A673 (cell line): ENCODE data around the gene INAFM2.

Experiments
- EZH2 ChIP-seq: fragments of 200-600 bp; sonication (generic); IDR thresholded peaks from 2 replicates; pipeline ENCODE4 v1.6.1; 2017; ENCODE audit warnings: borderline replicate concordance, low read depth, mild to moderate bottlenecking, mixed read lengths, antibody characterized with exemption, low read length; ENCODE audit not compliant: poor library complexity, severe bottlenecking
- TF ChIP-seq, protein P1 (sequence below): fragments of 300-800, 200-600 bp; sonication (generic); conservative IDR thresholded peaks from 2 replicates; pipeline ENCODE4 v1.5.1; 2017; ENCODE audit warnings: low read depth, mild to moderate bottlenecking, antibody characterized with exemption, low read length, moderate library complexity, mixed read lengths

- TF ChIP-seq, protein P1, sequence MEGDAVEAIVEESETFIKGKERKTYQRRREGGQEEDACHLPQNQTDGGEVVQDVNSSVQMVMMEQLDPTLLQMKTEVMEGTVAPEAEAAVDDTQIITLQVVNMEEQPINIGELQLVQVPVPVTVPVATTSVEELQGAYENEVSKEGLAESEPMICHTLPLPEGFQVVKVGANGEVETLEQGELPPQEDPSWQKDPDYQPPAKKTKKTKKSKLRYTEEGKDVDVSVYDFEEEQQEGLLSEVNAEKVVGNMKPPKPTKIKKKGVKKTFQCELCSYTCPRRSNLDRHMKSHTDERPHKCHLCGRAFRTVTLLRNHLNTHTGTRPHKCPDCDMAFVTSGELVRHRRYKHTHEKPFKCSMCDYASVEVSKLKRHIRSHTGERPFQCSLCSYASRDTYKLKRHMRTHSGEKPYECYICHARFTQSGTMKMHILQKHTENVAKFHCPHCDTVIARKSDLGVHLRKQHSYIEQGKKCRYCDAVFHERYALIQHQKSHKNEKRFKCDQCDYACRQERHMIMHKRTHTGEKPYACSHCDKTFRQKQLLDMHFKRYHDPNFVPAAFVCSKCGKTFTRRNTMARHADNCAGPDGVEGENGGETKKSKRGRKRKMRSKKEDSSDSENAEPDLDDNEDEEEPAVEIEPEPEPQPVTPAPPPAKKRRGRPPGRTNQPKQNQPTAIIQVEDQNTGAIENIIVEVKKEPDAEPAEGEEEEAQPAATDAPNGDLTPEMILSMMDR = no peak
- TF ChIP-seq EZH2 = no peak
Observed at GRCh38 chr15:40345225-40345866, 21.9 kb downstream of the INAFM2 start.
